Stimulated activated CD4-positive, alpha-beta T cell treated with anti-CD3 and anti-CD28 coated beads, Interleukin-12 subunit alpha, Interleukin-12 subunit beta, amount 100 ng/mL, for 48 hours (primary cell): ENCODE results near the gene MRPL38.

Source experiments
- DNase-seq, 3 donors: peaks; one replicate each; pipeline ENCODE4 v3.0.0-alpha.2; 2020; ENCODE audit warnings: low read depth in 2 of 3, low spot score in 1 of 3

The MRPL38 gene

GRCh38 chr17:75904749-75905521 is at the start of gene MRPL38:
MRPL38 (minus strand) TSS chr17:75904884; CDS start chr17:75904875, 9 bp downstream.
- DNase-seq, result peak; percentile 92 to 94 (median 94)

GRCh38 chr17:75950855-75951554 is 46.3 kb upstream of the MRPL38 start:
- no peak for DNase-seq

DNA sequence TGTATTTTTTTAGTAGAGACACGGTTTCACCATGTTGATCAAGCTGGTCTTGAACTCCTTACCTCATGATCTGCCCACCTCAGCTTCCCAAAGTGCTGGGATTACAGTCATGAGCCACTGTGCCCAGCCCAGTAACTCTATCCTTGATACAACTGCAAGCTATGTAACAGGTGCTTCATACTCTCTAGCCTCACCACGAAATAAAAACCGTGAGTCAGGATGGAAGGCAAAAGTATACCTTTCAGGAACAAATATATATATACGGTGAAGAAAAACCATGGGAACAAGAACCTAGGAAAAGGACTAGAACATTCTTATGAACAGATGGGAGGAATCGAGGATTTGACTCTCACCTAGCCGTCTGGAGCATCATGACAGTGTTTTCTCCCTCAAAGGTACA is 45.7 kb upstream of the MRPL38 start:
- DNase-seq, result no peak

GRCh38 chr17:75945211-75945610 is 40.5 kb upstream of the MRPL38 start:
- no peak for DNase-seq

DNA sequence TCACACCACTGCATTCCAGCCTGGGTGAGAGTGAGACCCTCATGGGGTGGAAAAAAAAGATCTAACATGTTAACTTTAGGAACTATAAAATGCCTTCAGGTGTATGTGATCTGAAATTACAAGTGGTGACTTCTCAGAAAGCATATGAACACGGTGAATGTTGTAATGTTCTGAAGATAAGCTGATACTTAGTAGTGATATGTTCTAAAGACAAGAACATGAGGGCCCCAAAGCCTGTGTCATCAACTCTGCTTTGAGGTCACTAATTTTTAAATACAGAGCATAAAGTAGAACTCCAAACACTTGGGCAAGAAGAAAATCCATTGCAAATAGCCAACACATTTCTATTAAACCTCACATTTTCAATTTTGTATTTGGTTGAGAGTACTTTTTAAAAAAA is 38.8 kb upstream of the MRPL38 start:
- no peak for DNase-seq

DNA sequence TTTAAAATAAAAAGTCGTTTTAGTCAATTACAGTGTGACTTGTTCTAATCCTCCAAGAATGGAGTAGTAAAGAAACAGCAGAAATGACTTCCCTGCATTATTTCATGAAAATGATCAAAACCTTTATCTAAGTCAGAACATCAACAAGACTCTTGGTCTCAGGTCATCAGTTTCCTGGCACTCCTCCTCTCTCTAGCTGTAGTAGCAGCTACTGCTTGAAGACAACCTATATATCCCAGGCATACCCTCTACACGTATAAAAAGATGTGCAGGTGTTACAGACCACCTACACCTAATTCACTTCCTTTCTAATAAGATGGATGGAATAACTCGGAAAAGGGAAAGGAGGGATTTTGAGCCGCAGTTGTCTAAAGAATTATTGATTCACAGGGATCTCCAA is 37.8 kb upstream of the MRPL38 start:
- no peak for DNase-seq

- no peak for DNase-seq
Observed at GRCh38 chr17:75941442-75941819, 36.7 kb upstream of the MRPL38 start.

DNA sequence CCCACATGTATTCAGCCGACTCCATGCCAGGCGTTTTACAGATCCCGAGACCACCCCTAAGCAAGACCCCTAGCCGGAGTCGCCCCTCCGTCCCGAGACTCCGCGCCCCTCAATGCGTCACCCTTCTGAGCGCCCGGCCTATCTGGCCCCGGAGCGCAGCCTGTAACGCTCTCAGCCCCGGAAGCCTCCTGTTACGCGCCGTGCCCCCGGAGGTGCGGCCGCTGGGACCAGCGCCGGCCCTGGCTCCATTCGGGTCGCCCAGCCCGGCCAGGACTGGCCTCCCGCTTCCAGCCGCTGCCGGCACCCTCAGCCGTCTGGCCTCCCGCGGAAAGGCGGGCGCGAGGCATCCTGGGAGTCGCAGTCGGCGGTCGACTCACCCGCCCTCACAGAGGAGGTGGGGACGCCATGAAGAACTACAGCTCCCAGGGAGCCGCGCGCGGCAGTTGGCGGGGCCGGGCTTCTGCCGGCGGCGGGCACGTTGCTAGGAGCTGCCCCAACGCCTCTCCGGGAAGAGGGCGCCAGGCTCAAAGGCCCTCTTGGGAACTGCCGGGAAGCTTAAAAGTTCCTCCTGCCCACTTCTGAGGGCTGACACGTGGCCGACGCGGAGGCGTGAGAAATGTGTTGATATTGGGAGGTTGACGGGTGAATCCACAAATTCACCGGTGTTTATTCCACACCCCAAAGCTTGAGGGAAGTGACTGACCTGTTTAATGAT is 36.2 kb upstream of the MRPL38 start, which contains the start of gene FBF1:
Gene FBF1 (minus strand): TSS at position 316 of the 715 bp plus-strand sequence. CDS start 2,893 bp downstream, outside the sequence.
- peak; percentile 76 to 90 (median 83) for DNase-seq

DNA sequence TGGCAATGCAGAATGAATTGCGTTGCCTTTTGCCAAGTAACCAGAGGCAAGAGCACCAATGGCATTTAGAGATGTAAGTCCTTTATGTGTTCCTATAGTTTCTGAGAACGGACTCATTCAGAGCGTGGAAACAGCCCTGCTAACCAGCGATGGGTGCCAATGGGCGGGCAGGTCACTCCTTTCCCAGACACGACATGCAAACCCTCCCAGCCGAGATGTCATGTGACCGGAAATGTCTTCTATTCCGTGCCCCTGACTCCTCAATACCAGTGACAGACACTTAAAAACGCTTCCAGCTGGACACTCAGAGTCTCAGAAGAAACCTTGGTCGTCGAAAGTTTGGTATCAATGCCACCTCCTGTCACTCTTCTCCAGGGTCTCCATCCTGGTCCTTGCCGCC is 33.0 kb upstream of the MRPL38 start:
- no peak for DNase-seq

DNA sequence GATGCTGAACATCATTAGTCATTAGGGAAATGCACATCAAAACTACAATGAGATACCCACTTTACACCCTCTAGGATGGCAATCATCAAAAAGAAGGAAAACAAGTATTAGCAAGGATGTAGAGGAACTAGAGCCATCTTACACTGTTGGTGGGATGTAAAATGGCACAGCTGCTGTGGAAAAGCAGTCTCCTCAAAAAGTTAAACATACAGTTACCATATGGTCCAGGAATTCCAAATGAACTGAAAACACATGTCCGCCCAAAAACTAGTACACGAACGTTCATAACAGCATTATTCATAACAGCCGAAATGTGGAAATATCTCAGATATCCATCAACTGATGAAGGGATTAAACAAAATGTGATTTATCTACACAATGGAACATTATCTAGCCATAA is 29.1 kb upstream of the MRPL38 start:
- DNase-seq, result no peak

GRCh38 chr17:75932852-75933251 is 28.2 kb upstream of the MRPL38 start:
- no peak for DNase-seq

GRCh38 chr17:75931062-75931461 is 26.4 kb upstream of the MRPL38 start:
- DNase-seq, result no peak

DNA sequence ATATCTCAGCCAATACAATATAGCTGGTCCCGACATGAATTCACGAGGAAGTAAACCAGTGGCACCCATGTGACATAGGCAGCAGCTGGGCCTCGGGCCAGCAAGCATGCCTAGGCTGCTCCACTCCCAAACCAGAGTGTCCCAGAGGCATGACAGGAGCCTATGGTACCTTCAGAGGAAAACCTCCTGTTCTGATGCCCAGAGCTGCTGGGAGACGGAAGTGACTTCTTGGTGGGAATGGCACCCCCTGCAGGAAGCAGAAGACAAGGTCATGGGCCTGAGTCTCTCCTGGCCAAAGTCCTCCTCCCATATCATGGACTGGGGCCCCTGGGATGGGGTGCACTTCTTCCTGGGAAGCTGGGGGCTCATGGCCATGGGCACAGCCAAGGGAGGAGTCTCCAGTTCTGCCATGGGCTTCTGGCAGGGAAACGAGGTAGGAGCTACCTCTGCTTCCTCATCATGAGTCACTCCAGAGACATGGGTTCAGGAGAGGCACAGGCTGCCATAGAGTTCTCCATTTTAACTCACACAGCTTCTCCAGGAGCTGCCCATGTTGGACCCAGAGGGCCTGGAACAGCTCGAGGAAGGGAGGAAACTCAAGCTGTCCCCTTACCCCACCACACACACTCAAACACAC is 22.7 kb upstream of the MRPL38 start:
- DNase-seq, result peak in 1 of 3 donors; percentile 10

- no peak for DNase-seq
Observed at GRCh38 chr17:75926456-75926855, 21.8 kb upstream of the MRPL38 start.

DNA sequence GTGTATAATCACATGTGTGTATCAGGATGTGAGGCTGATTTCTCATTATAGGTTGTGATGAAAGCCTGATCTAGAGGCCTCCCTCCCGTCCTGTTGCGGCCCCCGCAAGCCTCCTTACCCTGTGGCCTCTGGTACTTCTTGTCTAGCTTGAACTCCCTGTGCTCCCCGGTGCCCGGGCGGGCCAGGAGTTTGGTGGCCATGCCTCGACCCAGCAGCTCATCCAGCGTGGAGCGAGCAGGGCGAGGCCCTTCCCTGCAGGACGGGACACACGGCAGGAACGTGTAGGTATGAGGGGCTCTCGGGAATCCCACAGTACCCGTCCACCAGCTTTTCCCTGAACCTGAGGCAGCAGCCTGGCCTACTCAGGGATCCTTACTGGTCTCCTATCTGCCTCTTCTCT is 21.2 kb upstream of the MRPL38 start:
- DNase-seq, result no peak

DNA sequence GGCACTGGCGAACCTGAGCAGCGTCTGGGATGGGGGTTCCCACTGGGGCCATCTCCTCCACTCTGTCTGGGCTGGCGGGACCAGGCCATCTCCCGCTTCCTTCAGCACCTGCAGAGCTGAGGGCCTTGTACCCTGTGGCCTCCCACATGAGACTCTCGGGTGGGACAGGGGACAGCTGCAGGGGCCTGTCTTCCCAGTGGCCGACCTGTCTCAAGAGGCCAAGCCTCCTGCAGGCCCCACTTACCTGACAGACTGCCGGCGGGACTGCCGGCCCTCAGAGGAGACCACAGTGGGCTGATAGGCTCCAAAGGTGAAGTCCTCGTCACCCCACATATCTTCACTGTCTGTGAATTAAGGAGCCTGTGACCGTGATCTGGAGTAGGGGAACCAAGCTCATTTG is 20.4 kb upstream of the MRPL38 start:
- no peak for DNase-seq

- DNase-seq, result no peak
Observed at GRCh38 chr17:75922963-75923874, 18.5 kb upstream of the MRPL38 start.

DNA sequence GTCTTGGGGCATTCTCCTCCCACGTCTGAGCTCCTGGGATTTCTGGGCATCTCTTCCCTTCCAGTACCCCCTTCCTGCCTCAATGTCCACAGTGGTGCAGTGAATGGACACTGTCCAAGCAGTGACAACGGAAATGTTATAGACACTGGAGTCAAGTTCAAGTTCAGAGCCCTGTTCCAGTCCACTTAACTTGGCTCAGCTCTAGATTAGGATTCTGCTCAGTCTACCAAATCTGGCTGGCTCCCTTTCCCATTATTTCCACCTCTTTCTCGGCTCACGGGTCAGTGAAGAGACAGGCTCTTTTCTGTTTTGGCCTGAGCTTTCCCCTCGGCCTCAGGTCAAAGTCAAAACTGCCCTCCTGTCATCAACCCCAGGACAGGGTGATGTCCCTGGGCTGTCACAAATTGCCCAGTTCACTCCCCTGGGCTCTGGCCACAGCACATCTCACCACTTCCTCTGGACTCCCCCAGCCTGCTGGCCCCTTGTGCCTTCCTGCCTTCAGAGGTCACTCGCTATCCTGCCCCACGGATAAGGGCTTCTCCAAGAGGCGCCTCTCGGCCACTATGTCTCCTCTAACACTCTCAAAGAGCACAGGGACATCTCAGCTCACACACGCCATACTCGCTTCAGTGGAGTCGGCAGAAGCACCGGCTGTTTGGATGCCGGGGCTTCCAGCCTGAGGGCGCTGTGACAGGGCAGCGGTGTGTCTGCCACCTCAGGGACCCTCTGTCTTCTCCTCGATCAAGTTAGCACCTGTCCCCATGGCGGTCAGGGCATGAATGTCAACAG is 17.7 kb upstream of the MRPL38 start:
- DNase-seq, result no peak

DNA sequence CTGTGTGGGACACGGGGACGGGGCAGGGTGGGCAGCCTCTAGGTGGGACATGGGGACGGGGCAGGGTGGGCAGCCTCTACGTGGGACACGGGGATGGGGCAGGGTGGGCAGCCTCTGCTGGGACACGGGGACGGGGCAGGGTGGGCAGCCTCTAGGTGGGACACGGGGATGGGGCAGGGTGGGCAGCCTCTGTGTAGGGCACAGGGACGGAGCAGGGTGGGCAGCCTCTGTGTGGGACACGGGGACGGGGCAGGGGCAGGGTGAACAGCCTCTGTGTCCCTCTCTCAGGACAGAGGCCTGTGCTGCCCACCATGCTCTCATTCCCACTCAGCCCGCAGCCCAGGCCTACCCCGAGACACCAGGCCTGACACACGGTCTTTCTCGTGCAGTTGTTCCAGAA is 16.9 kb upstream of the MRPL38 start:
- DNase-seq, result no peak
